GM12872 (cell line): Measurements from ENCODE around the gene SNX19.

Experiments used
- CTCF ChIP-seq: IDR thresholded peaks from 3 replicates; pipeline ENCODE4 v1.5.1; 2011; ENCODE audit warnings: low read depth, mild to moderate bottlenecking, low read length, moderate library complexity; ENCODE audit not compliant: insufficient read depth

The SNX19 gene

DNA sequence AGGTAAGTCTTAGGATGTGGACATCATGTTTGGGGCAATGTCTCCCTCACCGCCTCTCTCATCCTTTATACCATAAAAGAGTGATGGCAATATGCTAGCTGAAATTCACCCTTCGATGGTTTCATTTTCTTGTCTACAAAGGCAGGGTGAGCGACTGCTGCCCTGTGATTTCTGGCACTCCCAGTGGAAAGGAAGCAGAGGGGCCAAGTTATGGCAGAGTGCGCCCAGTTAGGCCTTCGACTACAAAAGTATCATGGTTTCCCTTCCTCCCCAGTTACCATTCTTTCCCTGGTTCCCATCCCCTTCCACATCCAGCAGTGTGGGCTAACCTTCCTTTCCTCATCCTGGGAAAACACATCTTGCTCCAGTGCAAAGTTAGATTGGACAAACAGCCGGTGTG, 43.8 kb downstream of the SNX19 start:
- no peak for TF ChIP-seq CTCF

- TF ChIP-seq CTCF: no peak
Observed at GRCh38 chr11:130872102-130872501, 44.2 kb downstream of the SNX19 start.

- TF ChIP-seq CTCF: no peak
Observed at GRCh38 chr11:130871616-130872015, 44.7 kb downstream of the SNX19 start.

DNA sequence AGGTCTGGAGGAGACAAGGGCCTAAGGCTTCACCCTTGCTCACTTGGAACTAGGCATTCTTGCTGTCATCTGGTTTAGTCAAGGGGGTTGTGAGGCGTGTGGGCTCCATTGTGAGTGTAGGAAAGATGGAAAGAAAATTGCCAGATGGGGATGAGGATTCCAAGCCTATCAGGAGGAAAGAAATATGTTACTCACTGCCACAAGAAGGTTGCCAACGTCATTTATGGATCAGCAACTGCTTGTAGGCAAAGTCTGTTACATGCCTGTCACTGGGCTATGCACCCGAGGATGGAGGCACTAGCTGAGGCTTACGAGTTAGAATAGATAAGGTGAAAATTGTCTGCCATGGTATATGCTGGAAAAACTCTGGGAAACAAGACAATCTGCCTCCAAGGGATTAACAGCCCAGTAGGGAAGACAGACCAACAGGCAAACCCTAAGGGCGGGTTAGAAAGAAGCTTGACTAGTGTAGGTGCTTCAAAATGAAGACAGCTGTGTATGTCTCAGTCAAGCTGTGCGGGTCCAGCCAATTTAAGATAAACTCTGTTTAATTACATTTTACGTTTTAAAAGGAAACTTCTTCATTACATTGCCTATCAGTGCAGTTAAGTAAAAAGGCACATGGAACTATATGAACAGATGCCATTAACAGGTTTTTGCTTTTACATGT, 47.4 kb downstream of the SNX19 start:
- no peak for TF ChIP-seq CTCF

DNA sequence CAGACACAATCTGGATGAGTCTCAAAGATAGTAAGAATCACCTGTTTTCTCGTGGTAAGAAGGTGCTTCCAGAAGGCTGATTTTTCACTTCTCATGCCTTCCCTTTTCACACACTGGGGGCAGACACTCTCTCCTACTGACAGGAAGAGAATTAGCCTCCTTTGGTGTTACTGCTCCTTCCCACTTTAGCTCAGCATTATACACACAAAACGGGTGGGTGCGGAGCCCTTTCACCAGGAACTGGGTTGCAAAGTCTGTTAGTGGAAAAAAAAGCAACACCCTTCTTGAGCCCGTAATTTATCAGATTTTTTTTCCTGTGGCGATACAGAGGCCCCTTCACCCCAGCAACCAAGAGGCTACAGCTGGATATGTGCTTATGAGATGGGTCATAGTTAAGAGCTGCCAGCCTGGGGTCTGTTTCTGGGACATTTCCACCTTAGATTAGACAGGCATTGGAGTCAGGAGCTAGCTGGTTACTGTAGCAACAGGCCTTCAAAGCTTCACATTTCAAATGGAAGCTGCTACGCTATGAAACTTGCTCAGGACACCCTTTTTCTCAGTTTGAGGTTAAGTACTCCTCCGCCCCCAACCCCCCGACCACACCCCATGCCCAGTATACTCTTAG, 48.1 kb downstream of the SNX19 start:
- TF ChIP-seq CTCF: no peak

- no peak for TF ChIP-seq CTCF
Observed at GRCh38 chr11:130866831-130867230, 49.4 kb downstream of the SNX19 start.

DNA sequence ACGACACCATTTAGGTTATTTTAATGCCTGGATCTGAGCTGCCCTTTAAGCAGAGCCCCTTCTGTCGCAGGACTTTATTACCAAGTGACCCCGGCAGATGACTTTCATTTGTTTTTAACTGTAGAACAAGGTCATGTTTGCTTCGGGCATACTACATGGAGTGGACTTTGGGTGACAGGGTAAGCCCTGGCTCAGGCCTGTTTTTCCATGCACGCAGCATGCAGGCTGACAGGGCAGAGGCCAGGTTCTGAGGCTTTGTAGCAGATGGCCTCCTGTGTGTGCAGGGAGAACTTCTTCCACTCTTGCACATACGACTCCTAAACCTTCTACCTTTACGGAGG, 50.5 kb downstream of the SNX19 start:
- TF ChIP-seq CTCF: no peak
